Fibroblast of skin of left biceps (primary cell): ENCODE data around the gene DIAPH3.

Source experiments
- DNase-seq, 2 experiments: peaks; one replicate each; pipeline ENCODE4 v3.0.0-alpha.2; 2013; ENCODE audit warnings: low read depth in 2 of 2

The DIAPH3 gene

DNA sequence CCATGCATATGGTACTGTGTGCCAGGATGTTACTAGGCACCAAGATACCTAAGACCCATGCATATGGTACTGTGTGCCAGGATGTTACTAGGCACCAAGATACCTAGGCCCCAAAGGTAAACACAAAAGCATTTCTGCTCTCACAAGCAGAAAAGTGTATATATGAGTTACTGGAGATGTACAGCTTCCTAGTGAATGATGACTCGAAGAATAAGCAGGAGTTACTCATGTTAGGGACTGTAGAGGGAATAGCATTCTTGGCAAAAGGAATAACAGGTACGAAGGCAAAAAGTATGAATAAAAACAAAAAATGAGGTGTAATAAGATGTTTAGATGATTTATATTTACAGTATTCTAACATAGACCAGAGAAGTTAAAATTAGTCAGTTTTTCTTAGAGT lies 383.7 kb downstream of the DIAPH3 start:
- no peak for DNase-seq

DNA sequence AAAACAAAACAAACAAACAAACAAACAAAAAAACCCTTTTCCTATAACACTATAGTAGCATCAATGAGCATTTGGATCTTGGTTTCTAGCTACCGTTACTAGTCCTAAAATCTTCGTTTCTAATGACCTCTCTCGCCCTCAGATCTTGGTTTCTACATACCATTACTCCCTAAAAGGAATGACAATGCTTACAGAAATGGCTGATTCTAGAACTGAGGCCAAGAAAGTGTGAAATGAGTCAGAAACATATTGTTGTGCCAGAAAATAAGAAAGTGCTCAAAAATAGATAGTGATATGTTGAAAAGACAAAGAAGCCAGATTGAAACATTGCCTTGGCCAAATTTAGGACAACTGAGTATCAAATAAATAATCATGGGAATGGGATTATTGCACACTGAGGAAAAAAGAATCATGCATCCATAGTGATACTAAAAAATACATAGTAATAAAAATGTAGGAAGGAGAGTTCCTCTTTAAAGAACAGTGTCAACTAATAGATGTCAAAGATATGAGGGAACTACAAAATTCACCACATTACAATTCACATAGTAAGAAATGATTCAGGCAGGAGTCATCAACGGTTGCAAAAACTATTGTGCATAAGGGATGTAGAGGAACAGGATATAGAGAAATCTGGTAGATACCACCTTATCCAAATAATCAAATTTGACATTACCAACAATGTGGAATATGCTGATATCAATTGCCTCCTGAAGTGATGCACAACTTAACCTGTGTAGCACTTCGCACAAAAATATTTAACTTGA lies 386.6 kb downstream of the DIAPH3 start:
- peak; percentile 67 to 70 for DNase-seq

DNA sequence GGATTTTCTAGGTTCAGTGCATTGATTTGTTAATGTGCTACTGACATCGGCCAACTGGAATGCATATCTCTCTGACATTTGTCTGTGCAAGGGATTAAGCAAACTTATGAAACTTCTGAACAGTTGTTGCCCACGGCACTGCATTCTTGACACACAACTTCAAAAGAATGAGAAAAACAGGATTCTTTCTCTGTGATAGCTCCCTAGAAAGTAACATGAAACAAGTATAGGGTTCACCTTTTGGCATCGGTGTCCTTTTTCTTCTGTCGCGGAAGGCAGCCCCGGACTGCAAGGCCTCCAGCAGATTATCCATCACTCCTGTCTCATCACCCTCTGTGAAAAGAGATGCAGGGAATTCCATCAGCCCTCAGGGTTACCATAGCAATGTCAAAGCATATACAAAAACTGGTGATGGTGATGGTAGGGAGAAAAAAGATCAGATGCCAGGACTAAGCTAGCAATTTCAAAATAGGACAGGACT lies 389.2 kb downstream of the DIAPH3 start:
- peak in 1 of 2 experiments; percentile 61 for DNase-seq

DNA sequence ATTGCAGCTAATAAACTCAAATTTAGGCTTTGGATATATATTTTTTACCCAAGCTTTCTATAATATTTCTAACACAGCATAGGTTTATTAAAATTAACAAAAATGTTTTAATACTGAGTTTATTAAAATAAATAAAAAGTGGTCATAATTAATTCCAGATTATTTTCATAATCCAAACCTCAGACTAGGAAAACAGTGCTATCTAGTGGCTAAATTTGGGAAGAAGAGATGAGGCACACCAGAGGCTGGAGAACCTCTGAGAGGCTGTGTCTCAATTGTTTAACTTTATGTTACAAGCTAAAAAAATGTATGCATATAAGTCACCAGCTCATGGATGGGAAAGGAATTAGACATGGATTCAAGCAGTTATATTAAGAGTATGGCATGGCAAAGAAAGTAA lies 392.5 kb downstream of the DIAPH3 start:
- no peak for DNase-seq

DNA sequence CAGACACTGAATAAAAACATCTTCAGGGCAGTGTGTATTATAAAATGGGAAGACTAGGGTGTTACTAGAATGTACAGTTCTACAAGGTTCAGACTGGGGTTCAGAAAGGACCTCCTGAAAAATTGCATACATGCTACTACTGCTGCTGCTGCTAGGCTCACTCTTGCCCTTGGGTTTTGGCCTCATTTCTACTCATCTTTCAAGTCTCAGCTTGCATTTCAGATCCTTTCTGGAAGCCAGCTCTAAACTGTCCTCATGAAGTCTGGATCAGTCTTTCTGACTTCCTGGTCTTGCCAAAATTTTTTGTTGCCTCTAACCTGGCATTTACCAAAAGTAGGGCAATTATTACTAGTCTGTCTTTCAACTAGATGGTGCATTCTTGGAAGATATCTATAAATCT lies 393.3 kb downstream of the DIAPH3 start:
- DNase-seq, result no peak

DNA sequence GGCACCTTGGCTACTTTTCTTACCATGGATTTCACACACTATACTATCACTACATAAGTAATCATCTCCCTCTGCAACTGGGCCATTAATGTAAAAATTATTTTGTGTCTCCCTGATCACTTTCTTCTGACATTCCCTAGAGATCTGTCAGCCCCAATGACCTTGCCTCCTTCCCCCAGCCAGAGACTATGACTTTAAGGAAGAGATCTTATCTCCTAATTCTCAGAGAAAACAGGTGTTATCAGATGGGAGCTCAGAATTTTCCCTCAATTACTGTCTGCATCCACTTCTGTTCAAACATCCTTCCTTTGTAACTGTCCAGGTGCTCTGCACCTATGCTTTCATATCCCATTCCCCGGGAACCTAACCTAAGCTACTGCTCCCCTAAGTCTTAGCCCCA lies 397.5 kb downstream of the DIAPH3 start:
- no peak for DNase-seq

DNA sequence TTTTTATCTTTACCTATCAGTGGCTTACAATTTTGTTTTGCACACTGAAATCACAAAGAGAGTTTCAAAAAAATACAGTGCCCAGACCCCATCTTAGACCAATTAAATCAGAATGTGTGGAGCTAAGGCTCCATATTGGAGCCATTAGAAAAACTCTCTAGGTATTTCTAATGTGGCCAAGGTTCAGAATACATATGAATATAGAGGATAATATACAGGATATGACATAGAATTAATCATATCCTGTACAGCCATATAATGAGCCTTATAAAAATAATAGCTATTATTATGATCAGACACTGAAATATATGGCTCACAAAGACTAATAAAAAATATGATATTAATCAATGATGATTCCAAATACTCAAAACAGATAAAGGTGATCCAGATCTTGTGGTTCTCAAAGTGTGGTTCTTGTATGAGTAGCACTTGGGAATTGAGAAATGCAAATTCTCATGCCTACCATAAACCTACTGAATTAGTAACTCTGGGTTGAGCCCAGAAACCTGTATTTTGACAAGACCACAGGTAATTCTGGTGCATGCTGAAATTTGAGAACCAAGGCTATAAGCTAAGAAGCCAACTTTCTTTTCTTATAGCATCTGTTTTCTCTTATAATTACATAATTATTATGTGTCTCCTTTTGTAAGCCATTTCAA lies 408.0 kb downstream of the DIAPH3 start:
- peak in 1 of 2 experiments; percentile 24 for DNase-seq

DNA sequence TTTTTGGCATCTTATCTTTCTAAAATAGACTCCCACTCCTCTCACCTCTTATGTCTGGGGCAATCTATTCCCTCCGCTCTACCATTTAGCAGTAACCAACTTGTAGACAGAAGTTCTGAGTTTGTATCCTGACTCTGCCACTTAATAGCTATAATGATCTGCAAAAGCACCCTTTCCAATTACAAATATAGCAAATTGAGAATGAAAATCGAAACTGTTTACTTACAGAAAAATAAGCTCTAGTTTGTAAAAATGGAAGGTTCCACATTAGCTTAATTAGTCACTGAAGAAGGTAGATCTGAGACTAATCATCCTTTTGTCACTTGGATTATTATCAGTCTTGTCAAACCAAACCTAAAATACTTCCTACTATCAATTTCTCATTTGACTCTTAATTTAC lies 409.3 kb downstream of the DIAPH3 start:
- DNase-seq, result no peak

DNA sequence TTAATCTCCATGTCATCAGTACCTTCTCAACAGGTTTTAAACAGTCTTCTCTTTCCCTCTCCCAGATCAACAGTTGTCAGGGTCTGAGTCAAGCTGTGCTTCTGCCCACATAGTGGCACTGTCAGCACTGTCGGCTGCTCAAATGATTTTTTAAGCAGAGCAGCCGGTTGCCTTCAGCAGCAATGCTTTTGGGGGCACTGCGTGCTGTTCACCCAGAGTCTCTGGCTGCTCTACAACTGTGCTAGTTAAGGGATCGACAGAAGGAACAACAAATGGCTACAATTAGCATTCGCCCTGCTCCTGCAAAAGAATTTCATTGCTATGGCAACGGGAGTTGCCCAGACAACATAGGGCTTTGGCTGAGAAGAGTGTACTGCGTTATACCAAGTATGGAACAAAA lies 412.9 kb downstream of the DIAPH3 start:
- peak; percentile 47 to 49 for DNase-seq

DNA sequence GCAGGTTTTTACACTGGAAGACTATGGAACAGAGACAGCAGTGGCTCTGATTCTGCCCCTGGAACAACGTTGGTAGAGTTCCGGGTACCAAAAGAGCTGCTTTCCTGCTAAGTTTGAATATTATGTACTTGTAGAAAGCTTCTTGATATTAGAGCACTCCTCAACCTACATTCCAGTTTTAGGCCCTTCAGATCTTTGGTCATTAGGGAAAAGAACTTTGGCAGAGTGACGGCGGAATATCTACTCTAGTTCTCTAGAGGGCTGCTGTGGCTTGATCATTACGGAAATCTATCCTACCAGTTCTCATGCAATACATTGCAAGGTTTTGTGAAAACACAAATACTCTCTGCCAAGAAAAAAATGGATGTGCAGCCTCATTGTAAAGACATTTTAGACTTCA lies 415.7 kb downstream of the DIAPH3 start:
- peak in 1 of 2 experiments; percentile 21 for DNase-seq

DNA sequence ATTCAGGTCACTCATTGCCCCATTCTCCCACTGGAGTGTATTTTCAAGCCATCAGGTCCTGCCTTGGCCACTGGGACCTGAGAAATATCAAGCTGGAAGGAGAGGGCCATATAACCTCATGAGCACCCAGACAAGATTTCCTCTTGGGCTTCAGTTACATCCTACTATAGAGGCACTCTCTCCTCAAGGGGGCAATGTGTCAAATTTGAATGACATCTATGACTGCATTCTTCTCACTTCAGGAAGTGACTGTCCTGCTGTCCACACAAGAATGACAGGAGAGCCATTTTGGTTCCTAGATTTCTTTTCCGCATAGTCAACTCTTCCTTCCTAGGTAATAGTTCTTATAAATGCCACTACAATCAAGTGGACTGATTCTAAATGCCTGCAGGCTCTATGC lies 416.2 kb downstream of the DIAPH3 start:
- DNase-seq, result no peak

DNA sequence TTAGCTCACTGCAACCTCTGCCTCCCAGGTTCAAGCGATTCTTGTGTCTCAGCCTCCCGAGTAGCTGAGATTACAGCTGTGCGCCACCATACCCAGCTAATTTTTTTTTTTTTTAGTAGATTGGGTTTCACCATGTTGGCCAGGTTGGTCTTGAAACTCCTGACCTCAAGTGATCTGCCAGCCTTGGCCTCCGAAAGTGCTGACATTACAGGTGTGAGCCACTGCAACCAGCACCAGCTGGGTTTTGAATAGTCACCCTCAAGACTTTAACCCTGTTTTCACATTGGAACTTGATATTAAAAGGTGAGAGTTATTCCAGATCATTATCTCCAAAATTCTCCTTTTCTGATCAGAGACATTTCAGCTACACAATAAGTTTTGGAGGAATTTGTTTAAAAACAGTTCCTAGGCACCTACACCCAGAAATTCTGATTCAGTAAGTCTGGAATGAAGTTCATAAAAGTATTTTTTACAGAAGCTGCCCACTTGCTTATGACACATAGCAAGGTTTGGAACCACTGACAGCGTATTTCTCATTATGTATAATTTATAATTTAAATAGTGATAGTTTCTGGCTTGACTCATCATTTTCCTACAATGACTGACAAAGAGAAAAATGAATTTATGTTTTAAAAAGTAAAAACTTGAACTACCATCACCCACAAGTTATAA lies 417.3 kb downstream of the DIAPH3 start:
- peak; percentile 31 to 54 for DNase-seq

DNA sequence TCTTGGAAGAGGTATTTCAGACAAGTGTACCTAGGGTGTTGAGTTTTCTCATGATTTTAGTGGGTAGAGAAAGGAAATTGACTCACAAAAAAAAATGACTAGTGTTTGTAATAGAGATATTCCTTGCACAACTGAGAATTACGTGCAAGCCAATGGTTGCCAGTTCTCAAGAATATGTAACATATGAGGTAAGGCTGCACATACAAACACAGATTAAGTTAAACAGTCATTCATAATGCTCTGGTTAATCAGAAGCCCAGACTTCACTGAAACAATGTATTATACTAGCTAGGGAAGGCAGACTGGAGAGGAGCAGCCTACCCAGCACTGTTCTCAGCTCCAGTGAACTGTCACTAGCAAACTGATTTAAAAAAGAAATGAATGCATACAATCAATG lies 418.3 kb downstream of the DIAPH3 start:
- peak in 1 of 2 experiments; percentile 29 for DNase-seq

DNA sequence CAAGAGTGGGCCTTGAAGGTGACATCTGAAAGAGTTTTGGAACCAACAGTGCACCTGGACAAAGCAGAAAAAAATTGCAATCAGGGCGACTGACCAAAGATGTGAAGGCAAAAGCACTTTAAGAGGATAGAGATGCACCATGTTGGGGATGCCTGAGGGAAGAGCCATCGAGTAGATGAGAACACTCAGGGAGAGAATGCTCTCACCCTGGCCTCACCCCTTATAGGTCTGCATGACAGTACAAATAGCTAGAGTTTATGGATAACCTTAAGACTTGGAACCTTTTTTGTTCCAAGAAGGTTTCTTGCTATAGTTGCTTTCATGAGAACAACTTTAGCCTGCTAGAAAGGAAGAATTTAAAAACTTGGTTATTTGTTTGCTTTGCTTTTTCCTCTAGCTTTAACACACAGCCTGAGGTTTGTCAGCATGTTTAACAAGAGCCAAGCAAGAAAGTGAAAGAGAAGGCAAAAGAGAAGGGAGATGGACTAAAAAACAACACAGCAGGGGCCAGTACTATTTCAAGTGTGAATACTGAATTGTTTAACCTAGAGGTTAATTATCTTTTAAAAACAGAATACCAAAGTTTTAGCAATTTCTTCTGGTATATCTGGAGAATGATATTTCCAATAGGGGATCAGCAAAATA lies 418.9 kb downstream of the DIAPH3 start:
- no peak for DNase-seq

DNA sequence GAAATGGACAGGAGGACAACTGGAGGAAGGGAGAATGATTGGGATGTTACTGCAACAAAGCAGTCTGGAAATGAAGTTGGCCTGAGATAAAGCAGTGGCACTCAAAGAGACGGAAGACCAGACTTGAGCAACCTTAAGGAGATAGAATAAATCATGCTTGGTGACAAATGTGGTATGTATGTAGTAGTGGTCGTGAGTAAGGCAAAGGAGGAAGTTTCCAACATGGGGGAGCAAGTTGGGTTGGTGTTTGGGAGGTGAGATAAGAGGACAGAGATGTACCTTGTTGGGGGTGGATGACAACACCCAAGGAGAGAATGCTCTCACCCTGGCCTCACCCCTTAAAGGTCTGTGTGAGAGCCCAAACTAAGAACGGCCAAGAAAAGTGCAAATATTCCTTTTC lies 420.5 kb downstream of the DIAPH3 start:
- no peak for DNase-seq

DNA sequence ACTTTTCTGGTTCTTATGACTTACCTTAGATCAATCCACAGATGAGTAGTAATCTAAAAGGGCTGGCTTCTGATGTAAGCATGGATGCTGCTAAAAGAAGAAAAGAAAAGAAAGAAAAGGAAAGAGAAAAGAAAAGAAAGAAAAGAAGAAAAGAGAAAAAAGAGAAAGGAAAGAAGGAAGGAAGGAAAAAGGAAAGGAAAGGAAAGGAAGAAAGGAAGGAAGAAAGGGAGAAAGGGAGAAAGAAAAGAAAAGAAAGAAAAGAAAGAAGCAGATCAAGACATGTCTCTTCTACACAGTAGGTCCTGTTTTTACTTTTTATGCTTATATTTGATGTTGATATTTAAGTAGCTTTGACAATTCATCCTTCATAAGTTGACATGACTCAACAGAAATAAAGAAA lies 421.3 kb downstream of the DIAPH3 start:
- no peak for DNase-seq

DNA sequence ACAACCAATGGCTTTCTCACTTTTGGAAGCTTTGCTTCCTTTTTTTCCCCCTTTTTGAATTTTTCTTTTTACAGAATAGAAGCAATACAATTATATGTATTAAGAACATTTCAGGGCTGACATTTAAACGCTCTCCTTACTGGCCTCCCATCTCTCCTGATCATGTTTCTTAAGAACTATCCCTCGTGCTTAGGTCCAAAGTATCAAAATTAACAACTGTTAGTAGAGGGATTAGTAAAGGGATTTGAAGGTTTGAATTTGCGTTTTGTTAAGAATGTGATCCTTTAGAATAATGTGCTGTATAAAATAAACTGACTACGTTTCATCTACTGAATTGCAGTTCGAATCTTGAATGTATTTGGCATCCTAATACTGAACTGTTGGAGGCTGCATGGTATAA lies 424.8 kb downstream of the DIAPH3 start:
- no peak for DNase-seq

DNA sequence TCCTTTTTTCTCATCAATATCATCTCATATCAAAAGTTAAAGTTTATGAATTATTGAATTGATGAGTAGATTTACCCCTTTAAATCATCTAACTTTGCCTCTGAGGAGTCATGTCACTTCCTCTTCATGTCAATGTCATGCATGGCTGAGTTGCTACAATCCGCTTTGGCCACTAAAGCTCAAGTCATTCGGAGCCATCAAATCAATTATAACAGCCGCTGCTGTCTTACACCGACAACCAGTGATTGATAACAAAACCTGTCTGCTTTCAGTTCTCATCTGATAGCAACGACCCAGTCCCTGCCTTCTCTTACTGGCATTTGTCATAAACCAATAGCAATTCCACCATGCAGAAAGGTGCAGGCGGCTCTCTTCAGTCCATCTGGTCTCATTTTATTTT lies 429.3 kb downstream of the DIAPH3 start:
- no peak for DNase-seq

DNA sequence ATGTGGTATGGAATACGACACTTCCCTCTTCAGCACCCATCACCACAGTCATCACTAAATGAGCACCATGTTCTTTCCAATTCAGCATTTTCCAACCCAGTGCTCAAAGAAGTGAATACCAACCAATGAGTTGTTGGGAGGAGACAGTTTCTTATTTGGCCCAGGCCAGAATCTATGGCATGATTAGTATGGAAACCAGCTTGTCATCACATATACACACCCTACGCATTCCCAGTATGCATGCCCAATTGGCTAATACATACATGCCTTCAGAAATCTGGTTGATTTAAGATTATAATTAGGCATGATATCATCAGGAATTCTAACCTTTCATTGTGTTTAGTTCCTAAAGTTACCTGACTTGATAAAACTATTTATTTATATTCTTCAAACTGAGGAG lies 430.0 kb downstream of the DIAPH3 start:
- DNase-seq, result no peak

DNA sequence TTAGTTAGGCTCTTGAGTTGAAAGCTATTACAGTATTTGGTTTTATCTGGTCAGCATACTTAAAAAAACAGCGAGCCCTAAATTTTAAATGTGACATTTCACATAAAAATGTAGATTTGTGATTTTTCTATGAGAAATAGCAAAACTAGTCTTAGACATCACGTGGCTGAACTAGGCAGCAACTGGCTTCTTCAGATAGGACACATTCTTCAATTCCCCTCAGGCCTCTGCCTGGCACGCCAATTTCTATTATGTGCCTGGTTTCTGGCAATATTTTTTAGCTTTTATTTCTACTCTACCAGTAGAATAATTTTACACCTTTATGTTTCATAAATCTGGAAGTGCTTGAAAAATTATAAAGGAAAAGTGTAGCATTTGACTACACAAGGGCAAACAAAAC lies 433.7 kb downstream of the DIAPH3 start:
- DNase-seq, result no peak

DNA sequence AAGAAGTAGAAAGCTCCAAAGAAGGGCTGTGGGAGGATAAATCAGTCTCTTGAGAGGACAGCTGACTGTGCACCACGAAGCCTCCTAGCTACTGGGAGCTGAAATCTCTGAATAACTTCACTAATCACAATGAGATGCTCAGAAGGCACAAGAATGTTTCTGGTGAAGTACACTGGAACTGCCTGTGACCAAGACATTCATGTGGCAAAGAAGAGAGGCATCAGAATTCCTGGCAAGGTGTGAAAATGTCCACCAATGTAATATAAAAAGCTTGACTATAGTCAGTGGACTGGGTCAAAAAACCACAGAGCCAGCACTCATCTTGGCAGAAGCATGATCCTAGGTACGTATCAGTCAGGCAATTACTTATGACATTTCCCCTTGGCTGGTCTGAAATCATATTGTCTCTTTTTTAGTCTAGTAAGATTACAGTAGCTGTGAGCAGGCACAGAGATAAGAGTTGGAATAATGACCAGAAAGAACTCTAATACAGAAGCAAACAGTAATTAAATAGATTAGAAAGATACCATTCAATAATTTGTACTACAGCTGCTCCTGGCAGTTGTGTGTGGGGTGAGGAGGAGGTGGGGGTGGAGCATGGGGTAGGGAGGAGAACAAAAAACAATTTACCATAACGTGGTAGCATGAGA lies 434.7 kb downstream of the DIAPH3 start:
- DNase-seq, result no peak
